ENCODE data around the gene ACAD9. TPM values are rescaled to one million over a fixed set of nuclear protein-coding genes. Genes with fewer than 3 reads are reported as not detected.

ACAD9 gene
- total RNA-seq, 1 donor from 2014 or later: 32.4 TPM

- peaks cover 13% of the 10 kb centered on the region for H3K27me3 Mint-ChIP-seq (ENCODE audit: low read depth, unreplicated experiment)
- DNase-seq (ENCODE audit: low read depth) (no peak), FAIRE-seq (no peak)
- H3K4me3 Mint-ChIP-seq (ENCODE audit: unreplicated experiment): no peak overlapping the region
- Histone ChIP-seq H3K4me2 (ENCODE audit: low read length) (no peak overlapping the region), H3K9ac (ENCODE audit: low read length) (no peak overlapping the region), H3K79me2 (ENCODE audit: insufficient read depth, low read length) (peaks cover 3% of the 10 kb centered on the region), H3K27ac (ENCODE audit: low read depth, low read length) (no peak overlapping the region), H3K4me1 (ENCODE audit: insufficient read depth, low read length) (no peaks in the 10 kb centered on the region), H2AFZ (ENCODE audit: low read depth, low read length) (no peak overlapping the region), H4K20me1 (ENCODE audit: insufficient read depth, low read length) (no peaks in the 10 kb centered on the region), H3K36me3 (ENCODE audit: insufficient read depth, low read length) (no peaks in the 10 kb centered on the region), H3K27me3 (ENCODE audit: insufficient read depth, low read length) (peaks cover 5% of the 10 kb centered on the region), H3K9me3 (ENCODE audit: insufficient read depth, low read depth, low read length) (no peaks in the 10 kb centered on the region), H3K4me3 (ENCODE audit: insufficient read depth, low read depth, low read length) (no peak overlapping the region)
- H3K27ac Mint-ChIP-seq (ENCODE audit: unreplicated experiment): no peak overlapping the region
- peaks cover 6% of the 10 kb centered on the region for H3K9me3 Mint-ChIP-seq (ENCODE audit: unreplicated experiment)
- H3K36me3 Mint-ChIP-seq (ENCODE audit: low read depth, unreplicated experiment): peaks cover 12% of the 10 kb centered on the region
- TF ChIP-seq EZH2 (IDR thresholded peaks at IDR 0.05; ENCODE audit: insufficient read depth, low read length): no peak
- TF ChIP-seq, protein P1, sequence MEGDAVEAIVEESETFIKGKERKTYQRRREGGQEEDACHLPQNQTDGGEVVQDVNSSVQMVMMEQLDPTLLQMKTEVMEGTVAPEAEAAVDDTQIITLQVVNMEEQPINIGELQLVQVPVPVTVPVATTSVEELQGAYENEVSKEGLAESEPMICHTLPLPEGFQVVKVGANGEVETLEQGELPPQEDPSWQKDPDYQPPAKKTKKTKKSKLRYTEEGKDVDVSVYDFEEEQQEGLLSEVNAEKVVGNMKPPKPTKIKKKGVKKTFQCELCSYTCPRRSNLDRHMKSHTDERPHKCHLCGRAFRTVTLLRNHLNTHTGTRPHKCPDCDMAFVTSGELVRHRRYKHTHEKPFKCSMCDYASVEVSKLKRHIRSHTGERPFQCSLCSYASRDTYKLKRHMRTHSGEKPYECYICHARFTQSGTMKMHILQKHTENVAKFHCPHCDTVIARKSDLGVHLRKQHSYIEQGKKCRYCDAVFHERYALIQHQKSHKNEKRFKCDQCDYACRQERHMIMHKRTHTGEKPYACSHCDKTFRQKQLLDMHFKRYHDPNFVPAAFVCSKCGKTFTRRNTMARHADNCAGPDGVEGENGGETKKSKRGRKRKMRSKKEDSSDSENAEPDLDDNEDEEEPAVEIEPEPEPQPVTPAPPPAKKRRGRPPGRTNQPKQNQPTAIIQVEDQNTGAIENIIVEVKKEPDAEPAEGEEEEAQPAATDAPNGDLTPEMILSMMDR (IDR thresholded peaks at IDR 0.05; ENCODE audit: insufficient read depth, low read depth, low read length): no peak
- no peaks in the 10 kb centered on the region for H3K4me1 Mint-ChIP-seq (ENCODE audit: low read depth, unreplicated experiment)
Observed at GRCh38 chr3:128872744-128873143, 6.7 kb upstream of the ACAD9 start.

DNA sequence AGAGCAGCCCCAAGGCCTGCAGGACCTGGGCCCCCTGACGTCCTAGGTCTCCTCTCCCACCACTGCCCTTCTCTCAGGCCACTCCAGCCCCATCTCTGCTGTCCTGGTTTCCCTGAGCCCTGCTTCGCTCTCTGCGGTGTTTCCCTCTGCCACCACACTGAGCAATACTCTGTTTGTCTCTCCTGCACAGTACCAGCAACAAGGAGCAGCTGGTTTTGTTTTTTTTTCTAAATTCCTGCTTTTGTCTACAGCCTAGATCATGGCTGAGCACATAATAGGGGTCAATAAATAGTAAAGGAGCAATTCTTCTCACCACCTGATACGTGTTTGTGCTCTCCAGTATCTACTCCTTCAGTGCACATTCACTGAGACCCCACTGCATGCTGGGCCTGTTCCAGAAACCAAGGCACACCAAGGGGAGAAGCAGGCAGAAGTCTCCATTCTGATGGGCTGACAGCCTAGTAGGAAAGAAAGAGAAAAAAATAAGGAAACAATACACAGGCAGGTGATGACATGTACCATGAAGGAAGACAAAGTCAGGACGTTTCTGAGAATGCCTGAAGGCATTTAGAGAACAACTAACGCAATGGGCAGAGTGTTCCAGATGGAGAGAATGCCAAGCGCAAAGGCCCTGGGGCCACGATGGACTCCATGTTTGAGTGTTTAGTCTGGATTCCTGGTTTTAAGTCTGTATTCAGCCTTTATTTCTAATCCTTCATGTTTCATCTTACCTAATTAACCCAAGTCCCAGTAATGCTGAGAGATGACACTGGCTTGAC, 6.0 kb upstream of the ACAD9 start:
- H3K27me3 ChIP-seq (ENCODE audit: insufficient read depth, low read length): peaks cover 5% of the 10 kb centered on the region
- TF ChIP-seq, protein P1 (IDR thresholded peaks at IDR 0.05; ENCODE audit: insufficient read depth, low read depth, low read length): no peak
- peaks cover 12% of the 10 kb centered on the region for H3K36me3 Mint-ChIP-seq (ENCODE audit: low read depth, unreplicated experiment)
- no peaks in the 10 kb centered on the region for H3K36me3 ChIP-seq (ENCODE audit: insufficient read depth, low read length)
- H3K9ac ChIP-seq (ENCODE audit: low read length): no peak overlapping the region
- H4K20me1 ChIP-seq (ENCODE audit: insufficient read depth, low read length): no peaks in the 10 kb centered on the region
- H3K4me1 ChIP-seq (ENCODE audit: insufficient read depth, low read length): peaks cover 7% of the 10 kb centered on the region
- H3K4me1 Mint-ChIP-seq (ENCODE audit: low read depth, unreplicated experiment): peaks cover 4% of the 10 kb centered on the region
- DNase-seq (ENCODE audit: low read depth) (no peak), FAIRE-seq (no peak)
- H3K79me2 ChIP-seq (ENCODE audit: insufficient read depth, low read length): peaks cover 10% of the 10 kb centered on the region
- no peak overlapping the region for H3K27ac Mint-ChIP-seq (ENCODE audit: unreplicated experiment)
- no peak overlapping the region for H3K27ac ChIP-seq (ENCODE audit: low read depth, low read length)
- peaks cover 6% of the 10 kb centered on the region for H3K9me3 Mint-ChIP-seq (ENCODE audit: unreplicated experiment)
- no peak overlapping the region for H2AFZ ChIP-seq (ENCODE audit: low read depth, low read length)
- no peaks in the 10 kb centered on the region for H3K9me3 ChIP-seq (ENCODE audit: insufficient read depth, low read depth, low read length)
- no peak overlapping the region for H3K4me3 Mint-ChIP-seq (ENCODE audit: unreplicated experiment)
- H3K4me2 ChIP-seq (ENCODE audit: low read length): no peak overlapping the region
- H3K4me3 ChIP-seq (ENCODE audit: insufficient read depth, low read depth, low read length): no peak overlapping the region
- peaks cover 13% of the 10 kb centered on the region for H3K27me3 Mint-ChIP-seq (ENCODE audit: low read depth, unreplicated experiment)
